GM04504 (cell line): ENCODE measurements around the gene HYAL2.

Source experiments
- DNase-seq: peaks from one replicate; pipeline ENCODE4 v3.0.0-alpha.2; 2012; ENCODE audit warnings: low read depth

The HYAL2 gene

DNA sequence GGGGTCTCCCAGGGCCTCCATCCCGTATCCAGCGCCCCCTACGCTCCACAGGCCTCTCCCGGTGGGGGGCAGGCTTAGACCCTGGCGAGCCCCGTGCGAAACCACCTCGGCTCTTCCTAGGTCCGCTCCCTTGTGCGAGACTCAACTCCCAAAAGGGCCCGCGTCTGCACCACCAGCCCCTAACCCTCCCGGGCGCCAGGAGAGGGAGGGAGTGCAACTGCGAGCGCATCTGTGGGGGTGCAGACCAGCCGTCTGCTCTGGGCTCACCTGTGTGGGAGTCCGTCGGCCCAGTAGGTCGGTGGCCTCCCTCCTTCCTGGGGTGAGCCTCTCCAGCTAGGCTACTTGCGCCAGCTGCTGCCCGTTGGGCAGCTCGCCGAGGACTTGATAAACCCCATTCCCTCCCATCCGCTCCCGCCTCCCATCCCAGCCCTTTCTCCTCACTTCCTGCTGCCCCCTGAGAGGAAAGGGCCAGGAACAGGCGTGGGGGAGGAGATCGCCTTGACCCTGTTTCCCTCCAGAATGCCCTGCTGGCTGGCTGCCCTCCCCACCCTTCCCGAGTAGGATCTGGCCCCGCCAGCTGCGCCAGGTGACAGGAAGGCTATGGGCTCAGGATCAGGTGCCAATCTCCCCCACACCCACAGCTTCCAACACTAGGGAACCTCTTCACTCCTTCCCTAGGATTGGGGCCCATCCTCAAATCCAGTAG lies at the start of gene HYAL2:
Gene HYAL2, minus strand, starts transcription at position 360 of the 706 bp plus-strand sequence. CDS start 2,256 bp downstream, outside the sequence.
- DNase-seq = no peak

GRCh38 chr3:50371133-50371685 lies 48.7 kb upstream of the HYAL2 start:
- DNase-seq = no peak

DNA sequence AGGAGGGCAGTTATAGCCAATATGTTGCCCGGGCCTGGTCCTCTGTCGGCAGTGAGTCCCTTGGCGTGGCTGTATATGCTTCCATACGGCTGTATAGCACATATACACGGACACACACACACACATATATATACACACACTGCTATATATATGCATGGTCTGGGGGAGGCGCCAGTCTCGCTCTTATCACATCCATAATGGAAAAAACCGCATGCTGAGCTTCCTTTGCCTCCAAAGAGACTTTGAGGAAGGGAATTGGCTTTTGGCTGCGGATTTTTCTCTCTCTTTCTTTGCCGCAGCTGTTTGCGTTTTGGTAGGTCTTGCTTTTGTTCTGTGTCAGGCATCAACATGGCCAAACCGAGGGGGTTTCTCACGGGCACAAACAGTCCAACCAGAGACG lies 48.0 kb upstream of the HYAL2 start:
- no peak for DNase-seq

GRCh38 chr3:50369012-50369670 lies 46.6 kb upstream of the HYAL2 start:
- DNase-seq = no peak

GRCh38 chr3:50365842-50366220 lies 43.3 kb upstream of the HYAL2 start:
- no peak for DNase-seq

GRCh38 chr3:50365080-50365841 lies 42.7 kb upstream of the HYAL2 start:
- no peak for DNase-seq

- no peak for DNase-seq
These were observed 42.1 kb upstream of the HYAL2 start for GRCh38 chr3:50364573-50365079.

DNA sequence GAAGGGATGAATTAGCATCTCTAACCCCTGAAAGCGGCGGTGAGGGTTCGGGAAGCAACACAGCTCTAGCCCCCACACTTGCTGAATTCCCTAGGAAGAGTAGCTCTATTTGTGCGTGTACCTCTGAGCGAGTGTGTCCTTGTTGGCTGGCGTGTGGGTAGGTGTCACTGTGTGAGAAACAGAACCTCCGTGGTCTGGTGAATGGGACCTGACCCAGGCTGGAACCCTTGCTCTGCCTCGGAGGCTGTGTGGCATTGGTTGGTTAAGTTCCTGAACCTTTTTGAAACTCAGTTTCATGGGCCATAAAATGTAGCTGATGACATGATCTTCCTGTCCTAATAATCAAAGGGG lies 37.2 kb upstream of the HYAL2 start:
- no peak for DNase-seq

DNA sequence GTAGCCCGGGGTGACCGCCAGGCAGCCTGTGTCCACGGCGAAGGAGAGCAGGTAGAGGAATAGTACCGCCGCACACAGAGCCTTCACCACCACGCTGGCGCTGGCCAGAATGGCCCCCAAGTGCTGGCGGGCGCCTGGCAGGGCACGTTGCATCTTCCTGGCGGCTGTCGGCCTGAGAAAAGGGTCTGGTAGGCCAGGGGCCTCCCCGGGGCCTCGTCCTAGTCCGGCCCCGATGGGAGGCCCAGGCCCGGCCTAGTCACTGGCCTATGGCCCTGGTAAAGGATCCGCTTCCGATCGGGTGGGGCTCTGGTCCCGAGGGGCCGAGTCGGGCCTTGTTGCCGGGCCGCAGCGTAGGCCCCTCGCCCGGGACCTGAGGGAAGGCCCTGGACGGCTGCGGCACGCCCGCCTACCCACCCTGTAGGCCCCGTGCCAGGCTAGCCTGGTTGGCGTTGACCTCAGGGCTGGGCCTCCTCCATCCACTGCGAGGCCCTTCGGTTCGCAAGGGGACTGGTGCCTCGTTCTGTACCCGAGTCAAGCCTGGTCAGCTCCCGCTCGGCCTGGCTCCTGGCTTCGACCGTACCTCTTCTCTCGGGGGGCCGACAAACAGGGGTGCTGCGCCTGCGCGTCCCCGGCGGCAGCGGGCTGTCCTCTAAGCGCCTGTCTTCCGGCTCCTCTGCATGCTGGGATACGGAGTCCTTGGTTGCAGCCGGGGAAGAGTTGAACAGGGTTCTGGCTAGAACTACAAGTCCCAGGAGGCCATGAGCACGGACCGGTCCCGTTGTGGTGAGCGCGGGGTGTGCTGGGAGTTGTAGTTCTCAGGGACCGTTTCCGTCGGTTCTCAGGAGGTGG lies 36.6 kb upstream of the HYAL2 start, which contains the start of gene TMEM115:
Gene TMEM115, minus strand, starts transcription at position 611 of the 849 bp plus-strand sequence. Its CDS starts 458 bp downstream, at position 153.
- peak; percentile 98 for DNase-seq

- DNase-seq = no peak
These were observed 35.9 kb upstream of the HYAL2 start for GRCh38 chr3:50358355-50358910.

GRCh38 chr3:50357481-50357880 lies 34.9 kb upstream of the HYAL2 start:
- DNase-seq = no peak

GRCh38 chr3:50356553-50356952 lies 34.0 kb upstream of the HYAL2 start:
- no peak for DNase-seq

DNA sequence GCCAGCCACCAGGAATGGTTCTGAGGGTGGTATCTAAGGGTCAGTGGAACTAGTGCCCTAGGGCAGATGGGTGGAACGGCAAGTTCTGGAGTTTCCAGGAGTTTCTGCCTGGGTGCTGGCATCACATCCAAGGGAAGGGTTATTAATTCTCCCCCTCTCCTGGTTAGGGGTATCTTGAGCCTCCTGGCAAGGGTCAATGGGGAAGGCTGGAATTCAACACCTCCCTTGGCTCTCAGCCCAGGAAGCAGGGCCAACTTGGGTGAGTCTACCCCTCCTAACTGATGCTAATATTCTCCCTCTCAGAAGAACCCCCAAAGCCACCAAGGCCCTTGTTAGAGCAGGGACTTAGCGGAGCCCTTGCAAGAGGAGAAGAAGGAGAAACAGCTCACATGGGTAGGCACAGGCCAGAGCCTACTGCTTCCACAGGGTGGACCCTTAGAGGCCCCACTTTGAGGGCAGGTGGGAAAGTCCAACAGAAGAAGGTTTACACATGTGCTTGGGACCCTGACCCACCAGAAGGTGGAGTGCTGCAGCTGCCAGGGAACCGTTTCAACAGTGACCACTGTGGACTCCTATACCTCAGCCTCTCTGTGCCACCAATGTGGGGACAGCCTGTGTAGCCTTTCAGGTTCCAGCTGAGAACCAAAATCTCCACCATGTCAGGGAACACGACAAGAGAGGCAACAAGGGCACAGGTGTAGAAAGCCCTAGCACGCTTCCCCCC lies 33.4 kb upstream of the HYAL2 start:
- DNase-seq = no peak

DNA sequence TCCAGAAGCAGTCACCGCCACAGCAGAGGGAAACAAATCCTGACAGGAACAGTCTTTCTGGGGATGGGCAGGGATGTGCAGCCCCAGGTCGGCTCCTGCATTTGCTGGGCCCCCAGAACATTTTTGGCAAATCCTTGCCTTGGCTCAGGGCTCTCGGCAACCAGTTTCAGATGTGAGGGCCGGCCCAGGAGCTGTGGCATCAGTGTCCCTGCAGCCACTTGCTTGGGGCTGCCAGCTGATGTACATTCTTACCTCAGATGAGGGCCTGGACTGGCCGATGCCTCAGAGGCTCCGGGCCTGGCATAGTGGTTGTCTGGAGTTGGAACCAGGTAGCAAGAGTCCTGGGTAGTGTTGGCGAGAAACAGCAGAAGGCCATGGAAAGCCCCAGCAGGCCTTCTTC lies 32.3 kb upstream of the HYAL2 start:
- DNase-seq = no peak

DNA sequence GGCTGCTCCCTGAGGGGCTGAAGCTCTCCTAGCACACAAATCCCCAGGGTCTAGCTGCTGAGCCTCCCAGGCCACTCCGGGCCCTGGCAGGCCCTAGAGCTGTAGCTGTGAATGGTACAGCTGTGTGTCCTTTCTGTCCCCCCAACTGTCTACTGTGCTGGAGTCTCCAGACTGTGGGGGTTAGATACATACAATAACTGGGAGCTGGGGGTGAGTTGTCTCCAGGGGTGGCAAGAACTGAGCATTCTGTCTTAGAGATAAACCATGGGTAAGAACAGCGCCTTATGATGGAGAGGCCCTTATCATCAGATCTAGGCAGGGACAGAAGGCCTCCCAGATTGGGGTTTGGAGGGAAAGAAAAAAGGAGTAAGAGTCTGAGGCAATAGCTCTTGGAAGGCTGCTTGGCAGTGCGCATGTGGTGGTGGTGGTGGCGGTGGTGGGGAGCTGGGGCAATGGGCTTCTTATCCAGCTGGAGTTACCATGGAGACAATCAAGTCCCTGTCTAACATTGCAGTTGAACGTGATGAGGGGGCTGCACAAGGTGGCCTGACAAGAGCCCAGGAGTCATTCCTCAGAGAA lies 31.7 kb upstream of the HYAL2 start:
- no peak for DNase-seq

- no peak for DNase-seq
These were observed 30.9 kb upstream of the HYAL2 start for GRCh38 chr3:50353245-50354004.

GRCh38 chr3:50352781-50353180 lies 30.2 kb upstream of the HYAL2 start:
- DNase-seq = no peak

- no peak for DNase-seq
These were observed 28.8 kb upstream of the HYAL2 start for GRCh38 chr3:50351323-50351697.

DNA sequence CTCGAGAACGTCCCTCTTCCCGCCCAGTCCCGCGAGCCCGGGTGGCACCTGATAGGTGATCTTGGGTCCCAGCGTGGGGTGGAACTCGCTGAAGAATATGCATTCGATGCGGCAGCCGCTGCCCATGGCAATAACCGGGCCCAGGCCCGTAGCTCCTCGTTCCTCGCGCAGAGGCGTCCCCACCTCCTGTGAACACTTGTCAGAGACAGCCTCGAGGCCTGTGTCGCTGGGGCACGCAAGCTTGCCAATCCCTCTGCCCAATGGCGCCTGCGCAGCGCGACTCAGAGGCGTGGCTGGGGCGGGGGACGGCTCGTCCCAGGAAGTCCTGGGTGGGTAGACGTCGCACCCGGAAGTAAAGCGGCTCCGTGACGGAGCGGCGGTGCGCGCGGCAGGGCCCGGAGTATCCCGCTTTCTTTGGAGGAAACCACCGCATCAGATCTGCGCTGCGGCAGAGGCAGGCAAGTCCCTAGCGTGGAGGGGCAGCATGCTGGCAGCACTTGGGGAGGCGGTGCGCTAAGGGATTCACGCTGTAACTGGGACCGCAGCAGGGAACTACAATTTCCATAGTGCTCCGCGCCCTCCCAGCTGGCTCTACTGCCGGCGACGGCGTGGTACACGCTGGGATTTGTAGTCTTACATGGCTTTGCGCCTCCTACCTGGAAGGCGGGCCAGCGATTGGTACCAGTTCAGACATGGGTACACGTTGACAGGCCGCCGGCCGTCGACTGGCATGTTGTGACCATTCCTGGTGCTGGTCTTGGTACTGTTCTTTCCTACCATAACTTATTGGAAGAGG lies 28.2 kb upstream of the HYAL2 start, which contains the start of the genes CYB561D2 and NPRL2:
Gene CYB561D2, plus strand, starts transcription at position 336 of the 796 bp plus-strand sequence. CDS start 572 bp downstream, outside the sequence.
Gene NPRL2, minus strand, starts transcription at position 249 of the 796 bp plus-strand sequence. Its CDS starts 123 bp downstream, at position 126.
- DNase-seq = peak; percentile 83
